Stimulated activated naive B cell treated with anti-CD40 and anti-IgM and Interleukin-4, amounts not matched to agents 10 μg/mL and 1 μg/mL and 100 μg/mL, for 72 hours (primary cell): ENCODE data around the gene SP2.

ENCODE experiments used
- ATAC-seq, 2 donors: fragments of 150-1000 bp; cut with Tn5 transposase; replicated peaks; 2 replicates each; pipeline ENCODE4 v1.10.0; 2021; ENCODE audit warnings: moderate library complexity in 1 of 2
- DNase-seq: peaks from one replicate; pipeline ENCODE4 v3.0.0; 2021
- H3K27ac Mint-ChIP-seq: one replicate; pipeline ENCODE4 v1.8.0; 2022; ENCODE audit warnings: mild to moderate bottlenecking, mixed read lengths
- H3K27me3 Mint-ChIP-seq, 2 donors: one replicate each; pipeline ENCODE4 v1.8.0; 2022; ENCODE audit warnings: mixed read lengths in 2 of 2
- H3K36me3 Mint-ChIP-seq, 2 donors: one replicate each; pipeline ENCODE4 v1.8.0; 2022; ENCODE audit warnings: mixed read lengths in 2 of 2, mild to moderate bottlenecking in 1 of 2
- H3K4me1 Mint-ChIP-seq, 2 donors: one replicate each; pipeline ENCODE4 v1.8.0; 2022; ENCODE audit warnings: mixed read lengths in 2 of 2, mild to moderate bottlenecking in 1 of 2
- H3K4me3 Mint-ChIP-seq, 2 donors: one replicate each; pipeline ENCODE4 v1.8.0; 2022; ENCODE audit warnings: mild to moderate bottlenecking in 2 of 2, mixed read lengths in 2 of 2, moderate library complexity in 1 of 2
- H3K9me3 Mint-ChIP-seq, 2 donors: one replicate each; pipeline ENCODE4 v1.8.0; 2022; ENCODE audit warnings: mixed read lengths in 2 of 2, mild to moderate bottlenecking in 1 of 2

The SP2 gene

DNA sequence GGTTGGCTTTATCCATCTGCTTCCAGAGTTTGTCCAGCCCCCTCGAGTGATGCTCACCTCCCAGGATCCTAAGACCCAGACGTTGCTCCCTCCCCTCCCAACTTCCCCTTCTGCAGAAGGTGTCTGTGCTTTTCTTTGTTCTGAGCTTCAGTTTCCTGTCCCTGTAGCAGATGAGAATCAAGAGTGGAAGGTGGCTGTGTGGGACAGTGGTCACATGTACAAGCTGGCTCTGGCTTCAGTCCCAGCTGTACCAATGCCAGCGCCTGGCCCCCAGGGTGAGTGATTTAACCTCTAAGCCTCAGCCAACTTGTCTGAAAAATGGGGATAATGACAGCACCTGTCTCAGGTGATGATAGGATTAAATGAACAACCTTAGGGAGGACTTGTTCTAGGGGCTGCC, 53.9 kb downstream of the SP2 start:
- H3K27me3 Mint-ChIP-seq, result no peaks in the 10 kb centered on the region
- H3K9me3 Mint-ChIP-seq, result no peaks in the 10 kb centered on the region
- H3K36me3 Mint-ChIP-seq, result peaks cover 35 to 68% of the 10 kb centered on the region in 2 donors
- H3K4me1 Mint-ChIP-seq, result peaks cover 35 to 51% of the 10 kb centered on the region in 2 donors
- ATAC-seq (peak; percentile 28 to 39), DNase-seq (no peak)
- no peak overlapping the region for H3K27ac Mint-ChIP-seq
- H3K4me3 Mint-ChIP-seq, result no peak overlapping the region

- H3K4me3 Mint-ChIP-seq, result no peak overlapping the region
- DNase-seq (no peak), ATAC-seq (no peak)
- H3K9me3 Mint-ChIP-seq, result no peaks in the 10 kb centered on the region
- H3K4me1 Mint-ChIP-seq, result peaks cover 30 to 46% of the 10 kb centered on the region in 2 donors
- H3K27ac Mint-ChIP-seq, result no peak overlapping the region
- no peaks in the 10 kb centered on the region for H3K27me3 Mint-ChIP-seq
- peaks cover 34 to 63% of the 10 kb centered on the region in 2 donors for H3K36me3 Mint-ChIP-seq
Observed at GRCh38 chr17:47950448-47950847, 54.4 kb downstream of the SP2 start.

GRCh38 chr17:47952171-47953021, 56.4 kb downstream of the SP2 start:
- ATAC-seq (no peak), DNase-seq (no peak)
- Mint-ChIP-seq H3K27me3 (no peaks in the 10 kb centered on the region), H3K27ac (no peak overlapping the region), H3K9me3 (no peaks in the 10 kb centered on the region), H3K36me3 (peaks cover 25 to 44% of the 10 kb centered on the region in 2 donors), H3K4me1 (peaks cover 22 to 29% of the 10 kb centered on the region in 2 donors), H3K4me3 (no peak overlapping the region)

DNA sequence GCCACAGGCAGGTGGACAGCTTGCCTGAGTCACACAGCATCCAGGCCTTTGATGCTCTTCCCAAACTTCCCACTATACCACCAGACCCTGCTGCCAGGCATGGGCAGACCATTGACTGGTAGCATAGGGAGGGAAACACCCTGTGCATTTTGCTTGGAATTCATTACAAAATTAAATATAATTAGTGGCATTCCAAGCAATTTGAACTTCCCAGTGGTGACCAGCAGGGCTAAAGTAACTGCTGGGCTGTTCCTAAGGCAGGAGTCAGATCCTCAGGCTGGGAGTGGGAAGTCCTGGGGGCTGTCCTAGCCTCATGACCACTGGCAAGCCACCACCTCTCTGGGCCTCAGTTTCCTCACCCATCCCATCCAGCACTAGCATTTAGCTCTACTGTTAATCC, 57.9 kb downstream of the SP2 start:
- H3K9me3 Mint-ChIP-seq, result no peaks in the 10 kb centered on the region
- H3K36me3 Mint-ChIP-seq, result peaks cover 25 to 33% of the 10 kb centered on the region in 2 donors
- DNase-seq, result no peak
- no peaks in the 10 kb centered on the region for H3K27me3 Mint-ChIP-seq
- peaks cover 18 to 23% of the 10 kb centered on the region in 2 donors for H3K4me1 Mint-ChIP-seq
- H3K4me3 Mint-ChIP-seq, result no peak overlapping the region
- ATAC-seq, result no peak
- no peak overlapping the region for H3K27ac Mint-ChIP-seq

- Mint-ChIP-seq H3K4me3 (no peak overlapping the region), H3K27ac (no peak overlapping the region), H3K9me3 (no peaks in the 10 kb centered on the region), H3K4me1 (peaks cover 6 to 10% of the 10 kb centered on the region in 2 donors), H3K36me3 (peaks cover 18 to 23% of the 10 kb centered on the region in 2 donors), H3K27me3 (no peaks in the 10 kb centered on the region)
- DNase-seq, result no peak
- no peak for ATAC-seq
Observed at GRCh38 chr17:47955497-47956461, 59.7 kb downstream of the SP2 start.

- H3K36me3 Mint-ChIP-seq, result peaks cover 15 to 23% of the 10 kb centered on the region in 2 donors
- H3K4me1 Mint-ChIP-seq, result peaks cover 5% of the 10 kb centered on the region in 2 donors
- H3K27me3 Mint-ChIP-seq, result no peaks in the 10 kb centered on the region
- no peaks in the 10 kb centered on the region for H3K9me3 Mint-ChIP-seq
- DNase-seq, result no peak
- no peak overlapping the region for H3K4me3 Mint-ChIP-seq
- H3K27ac Mint-ChIP-seq, result no peak overlapping the region
- ATAC-seq, result no peak
Observed at GRCh38 chr17:47956791-47957590, 61.0 kb downstream of the SP2 start.

- ATAC-seq (no peak), DNase-seq (no peak)
- no peaks in the 10 kb centered on the region for H3K4me1 Mint-ChIP-seq
- peaks cover 7 to 17% of the 10 kb centered on the region in 2 donors for H3K36me3 Mint-ChIP-seq
- H3K9me3 Mint-ChIP-seq, result no peaks in the 10 kb centered on the region
- no peak within 1 kb of the TSS for H3K4me3 Mint-ChIP-seq
- H3K27ac Mint-ChIP-seq, result no peak within 1 kb of the TSS
- H3K27me3 Mint-ChIP-seq, result no peaks in the 10 kb centered on the region
Observed at GRCh38 chr17:47957591-47958490, 61.8 kb downstream of the SP2 start, which contains the start of gene PRR15L. Gene PRR15L (minus strand): TSS chr17:47957883. CDS start chr17:47953234, 4,649 bp downstream.

GRCh38 chr17:47959825-47960655, 64.0 kb downstream of the SP2 start:
- ATAC-seq (no peak), DNase-seq (no peak)
- no peaks in the 10 kb centered on the region for H3K27me3 Mint-ChIP-seq
- no peak overlapping the region for H3K27ac Mint-ChIP-seq
- H3K9me3 Mint-ChIP-seq, result no peaks in the 10 kb centered on the region
- H3K36me3 Mint-ChIP-seq, result peaks cover 0 to 4% of the 10 kb centered on the region in 2 donors
- H3K4me1 Mint-ChIP-seq, result no peaks in the 10 kb centered on the region
- H3K4me3 Mint-ChIP-seq, result no peak overlapping the region

- ATAC-seq, result no peak
- Mint-ChIP-seq H3K36me3 (peaks cover 0 to 2% of the 10 kb centered on the region in 2 donors), H3K27ac (no peak overlapping the region), H3K9me3 (no peaks in the 10 kb centered on the region), H3K27me3 (no peaks in the 10 kb centered on the region), H3K4me1 (no peaks in the 10 kb centered on the region), H3K4me3 (no peak overlapping the region)
- no peak for DNase-seq
Observed at GRCh38 chr17:47961406-47961805, 65.4 kb downstream of the SP2 start.

GRCh38 chr17:47962901-47963300, 66.9 kb downstream of the SP2 start:
- ATAC-seq (no peak), DNase-seq (no peak)
- H3K27me3 Mint-ChIP-seq, result no peaks in the 10 kb centered on the region
- H3K9me3 Mint-ChIP-seq, result no peaks in the 10 kb centered on the region
- peaks cover 0 to 2% of the 10 kb centered on the region in 2 donors for H3K36me3 Mint-ChIP-seq
- H3K4me3 Mint-ChIP-seq, result no peak overlapping the region
- no peaks in the 10 kb centered on the region for H3K4me1 Mint-ChIP-seq
- no peak overlapping the region for H3K27ac Mint-ChIP-seq

DNA sequence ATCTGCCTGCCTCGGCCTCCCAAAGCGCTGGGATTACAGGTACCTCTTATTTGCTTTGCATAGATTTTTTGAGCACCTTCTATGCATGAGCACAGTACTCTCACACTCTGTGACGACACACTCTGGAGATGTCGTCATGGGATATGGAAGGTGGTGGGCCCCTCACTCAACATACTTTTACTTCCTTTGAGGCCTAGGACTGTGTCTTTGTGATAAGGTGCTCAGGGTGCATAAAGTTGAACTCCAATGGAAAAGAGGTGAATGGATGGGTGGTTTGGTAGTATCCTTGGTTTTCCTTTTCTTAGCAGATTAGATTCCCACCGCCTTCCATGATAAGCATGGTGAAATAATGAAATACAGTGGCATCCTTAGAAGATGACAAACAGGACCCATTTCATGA, 68.8 kb downstream of the SP2 start:
- no peaks in the 10 kb centered on the region for H3K27me3 Mint-ChIP-seq
- H3K27ac Mint-ChIP-seq, result no peak overlapping the region
- no peak overlapping the region for H3K4me3 Mint-ChIP-seq
- ATAC-seq (no peak), DNase-seq (no peak)
- H3K9me3 Mint-ChIP-seq, result no peaks in the 10 kb centered on the region
- no peaks in the 10 kb centered on the region for H3K36me3 Mint-ChIP-seq
- peaks cover 3 to 4% of the 10 kb centered on the region in 2 donors for H3K4me1 Mint-ChIP-seq

DNA sequence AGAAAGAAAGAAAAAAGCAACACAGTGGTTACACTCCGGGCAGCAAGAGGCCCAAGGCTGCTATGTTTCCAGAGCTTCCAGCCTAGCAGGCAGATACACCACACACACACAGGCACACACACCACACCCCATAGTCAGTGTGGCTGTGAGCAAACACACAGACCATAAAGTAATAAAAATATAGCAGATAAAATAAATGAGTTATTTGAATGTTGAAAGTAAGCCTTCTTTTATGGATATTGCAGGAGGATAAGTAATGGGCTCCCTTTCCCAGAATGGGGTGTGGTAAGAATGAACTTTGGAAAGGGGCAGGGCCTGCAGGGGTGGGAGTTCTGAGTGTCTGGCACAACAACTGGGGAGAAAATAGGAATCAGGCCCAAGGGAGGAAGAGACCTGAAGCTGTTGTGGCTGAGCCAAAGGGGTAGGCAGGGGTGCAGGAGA, 70.1 kb downstream of the SP2 start:
- Mint-ChIP-seq H3K27ac (no peak overlapping the region), H3K4me3 (no peak overlapping the region), H3K4me1 (peaks cover 10 to 12% of the 10 kb centered on the region in 2 donors), H3K36me3 (no peaks in the 10 kb centered on the region), H3K9me3 (no peaks in the 10 kb centered on the region), H3K27me3 (no peaks in the 10 kb centered on the region)
- ATAC-seq (no peak), DNase-seq (no peak)
